ENCODE measurements around the gene ZNRF1. TPM values are rescaled to one million over a fixed set of nuclear protein-coding genes. Genes with fewer than 3 reads are reported as not detected.

The ZNRF1 gene
- total and polyA plus RNA-seq, 2 of the 8 experiments (the other 6 are each of a cell fraction or from before 2014, with no cell fraction given): 33.5 to 52.9 TPM

DNA sequence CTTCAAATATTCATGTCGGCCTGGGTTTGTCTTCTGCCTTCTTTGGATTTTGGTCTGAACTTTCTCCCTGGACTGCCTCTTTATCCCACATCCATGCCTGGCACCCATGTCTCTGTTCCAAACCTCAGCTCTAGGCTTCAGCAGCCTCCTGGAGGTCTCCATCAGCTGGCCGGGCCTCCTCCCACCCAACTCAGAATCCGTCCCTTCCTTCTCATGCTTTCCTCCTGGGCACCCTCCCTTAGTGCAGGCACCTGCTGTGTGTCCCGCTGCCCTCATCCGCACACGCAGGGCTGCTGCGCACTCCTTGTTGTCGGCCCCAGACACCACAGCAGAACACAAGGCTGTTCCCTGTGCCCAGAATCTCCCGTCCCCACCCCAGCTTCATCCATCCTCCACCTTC is 103.8 kb downstream of the ZNRF1 start (continued):
- TF ChIP-seq ATF2 (IDR thresholded peaks at IDR 0.05; ENCODE audit: low read length) (no peak), BCL11A (IDR thresholded peaks at IDR 0.05; ENCODE audit: low read depth in 2 of 2, low read length in 2 of 2) (no peak), RXRA (IDR thresholded peaks at IDR 0.05; ENCODE audit: insufficient read depth, low read depth, low read length) (no peak), CHD1 (IDR thresholded peaks at IDR 0.05; ENCODE audit: low read depth, low read length) (no peak), TEAD4 (IDR thresholded peaks at IDR 0.05; ENCODE audit: low read depth, low read length) (no peak)

All from H1 (cell line).